ENCODE data around the gene TMEM18. TPM values are rescaled to one million over a fixed set of nuclear protein-coding genes. Genes with fewer than 3 reads are reported as not detected.

Gene TMEM18
- total RNA-seq, 4 donors from 2014 or later, result 20.1 to 44.1 (median 23.4) TPM

- no peaks in the 10 kb centered on the region for H3K27me3 ChIP-seq
- no peaks in the 10 kb centered on the region for H3K36me3 ChIP-seq
- TF ChIP-seq CTCF (IDR thresholded peaks at IDR 0.05), result no peak
- no peak for TF ChIP-seq EP300 (IDR thresholded peaks at IDR 0.05)
- TF ChIP-seq POLR2A (IDR thresholded peaks at IDR 0.05), result no peak
- no peak overlapping the region for H3K4me3 ChIP-seq
- no peak overlapping the region for H3K27ac ChIP-seq
- peaks cover 0 to 8% (median 3%) of the 10 kb centered on the region in 4 donors for H3K4me1 ChIP-seq
- peaks cover 0 to 3% (median 0%) of the 10 kb centered on the region in 4 donors for H3K9me3 ChIP-seq
- DNase-seq (ENCODE audit: low spot score in 2 of 2), result no peak
Measured at GRCh38 chr2:682226-682625, 5.0 kb upstream of the TMEM18 start.

- Histone ChIP-seq H3K27me3 (no peaks in the 10 kb centered on the region), H3K4me3 (no peak overlapping the region), H3K4me1 (peaks cover 0 to 9% (median 3%) of the 10 kb centered on the region in 4 donors), H3K36me3 (no peaks in the 10 kb centered on the region), H3K9me3 (peaks cover 0 to 3% (median 0%) of the 10 kb centered on the region in 4 donors), H3K27ac (no peak overlapping the region)
- WGBS, 2 donors, result 45 to 58% methylated on average over 11 of the region's 11 CpGs
- no peak for DNase-seq (ENCODE audit: low spot score in 2 of 2)
- no peak for TF ChIP-seq POLR2A (IDR thresholded peaks at IDR 0.05)
- no peak for TF ChIP-seq EP300 (IDR thresholded peaks at IDR 0.05)
- no peak for TF ChIP-seq CTCF (IDR thresholded peaks at IDR 0.05)
Measured at GRCh38 chr2:681312-681711, 4.1 kb upstream of the TMEM18 start.

GRCh38 chr2:680496-680895 lies 3.3 kb upstream of the TMEM18 start:
- WGBS, 2 donors, result 69 to 77% methylated on average over 8 of the region's 8 CpGs

GRCh38 chr2:678964-679363 lies 1.8 kb upstream of the TMEM18 start:
- peaks cover 0 to 30% (median 8%) of the 10 kb centered on the region in 4 donors for H3K4me1 ChIP-seq
- H3K36me3 ChIP-seq, result peaks cover 0 to 4% (median 0%) of the 10 kb centered on the region in 3 donors
- no peak for DNase-seq (ENCODE audit: low spot score in 2 of 2)
- H3K4me3 ChIP-seq, result no peak overlapping the region
- no peak for TF ChIP-seq EP300 (IDR thresholded peaks at IDR 0.05)
- TF ChIP-seq CTCF (IDR thresholded peaks at IDR 0.05), result no peak
- no peak for TF ChIP-seq POLR2A (IDR thresholded peaks at IDR 0.05)
- H3K27ac ChIP-seq, result no peak overlapping the region
- 91 to 95% methylated on average over 9 of the region's 9 CpGs for WGBS, 2 donors
- no peaks in the 10 kb centered on the region for H3K27me3 ChIP-seq
- H3K9me3 ChIP-seq, result no peaks in the 10 kb centered on the region

More at GRCh38 chr2:680496-680895, 3.3 kb upstream of the TMEM18 start:
- TF ChIP-seq EP300 (IDR thresholded peaks at IDR 0.05) (no peak), POLR2A (IDR thresholded peaks at IDR 0.05) (no peak), CTCF (IDR thresholded peaks at IDR 0.05) (no peak)
- Histone ChIP-seq H3K27ac (peak overlapping the region in 1 of 4 donors; percentile 7), H3K4me1 (peaks cover 0 to 17% (median 7%) of the 10 kb centered on the region in 4 donors), H3K9me3 (peaks cover 0 to 3% (median 0%) of the 10 kb centered on the region in 4 donors), H3K4me3 (no peak overlapping the region), H3K27me3 (no peaks in the 10 kb centered on the region), H3K36me3 (no peaks in the 10 kb centered on the region)
- no peak for DNase-seq (ENCODE audit: low spot score in 2 of 2)

- Histone ChIP-seq H3K27ac (peak overlapping the region; percentile 93 to 99 (median 99)), H3K27me3 (no peaks in the 10 kb centered on the region), H3K4me3 (peak overlapping the region; percentile 75 to 97 (median 82)), H3K9me3 (no peaks in the 10 kb centered on the region), H3K36me3 (peaks cover 0 to 9% (median 0%) of the 10 kb centered on the region in 3 donors), H3K4me1 (peaks cover 0 to 33% (median 8%) of the 10 kb centered on the region in 4 donors)
- WGBS, 2 donors, result 60 to 70% methylated on average over 9 of the region's 9 CpGs
- DNase-seq (ENCODE audit: low spot score in 2 of 2), result no peak
- TF ChIP-seq CTCF (IDR thresholded peaks at IDR 0.05) (no peak), POLR2A (IDR thresholded peaks at IDR 0.05) (no peak)
Measured at GRCh38 chr2:677959-678550, 849 bp upstream of the TMEM18 start.

Measured in tibial nerve (tissue), 4 donors.